GM18519 (cell line): ENCODE data around the gene CXCL12.

ENCODE experiments used
- ATAC-seq: cut with Tn5 transposase; IDR thresholded peaks from one replicate; pipeline ENCODE4 v1.9.1; 2021; ENCODE audit warnings: mild to moderate bottlenecking, moderate library complexity; ENCODE audit not compliant: unreplicated experiment, low FRiP score

The CXCL12 gene

GRCh38 chr10:44400541-44400940 lies 15.6 kb upstream of the CXCL12 start:
- no peak for ATAC-seq

- ATAC-seq: no peak
Measured at GRCh38 chr10:44399659-44400451, 15.0 kb upstream of the CXCL12 start.

- ATAC-seq: no peak
Measured at GRCh38 chr10:44398747-44399658, 14.1 kb upstream of the CXCL12 start.

- ATAC-seq: no peak
Measured at GRCh38 chr10:44398271-44398670, 13.4 kb upstream of the CXCL12 start.

- ATAC-seq: no peak
Measured at GRCh38 chr10:44397476-44398225, 12.8 kb upstream of the CXCL12 start.

GRCh38 chr10:44396671-44397191 lies 11.8 kb upstream of the CXCL12 start:
- ATAC-seq: no peak

GRCh38 chr10:44395902-44396670 lies 11.2 kb upstream of the CXCL12 start:
- ATAC-seq: no peak

GRCh38 chr10:44395396-44395795 lies 10.5 kb upstream of the CXCL12 start:
- ATAC-seq: no peak

GRCh38 chr10:44394696-44395381 lies 9.9 kb upstream of the CXCL12 start:
- no peak for ATAC-seq

GRCh38 chr10:44393834-44394547 lies 9.1 kb upstream of the CXCL12 start:
- no peak for ATAC-seq

GRCh38 chr10:44393051-44393630 lies 8.2 kb upstream of the CXCL12 start:
- ATAC-seq: no peak

GRCh38 chr10:44392420-44392819 lies 7.5 kb upstream of the CXCL12 start:
- ATAC-seq: no peak

- no peak for ATAC-seq
Measured at GRCh38 chr10:44391981-44392380, 7.1 kb upstream of the CXCL12 start.

- ATAC-seq: no peak
Measured at GRCh38 chr10:44390585-44391072, 5.7 kb upstream of the CXCL12 start.

GRCh38 chr10:44389556-44389955 lies 4.7 kb upstream of the CXCL12 start:
- no peak for ATAC-seq

GRCh38 chr10:44389150-44389549 lies 4.3 kb upstream of the CXCL12 start:
- ATAC-seq: no peak

GRCh38 chr10:44388641-44389040 lies 3.7 kb upstream of the CXCL12 start:
- ATAC-seq: no peak

- no peak for ATAC-seq
Measured at GRCh38 chr10:44387853-44388251, 3.0 kb upstream of the CXCL12 start.
